PC-3 (cell line): ENCODE measurements around the gene KIAA0040. TPM values are rescaled to one million over a fixed set of nuclear protein-coding genes. Genes with fewer than 3 reads are reported as not detected.

Experiments used
- ATAC-seq: fragments of 200-7000 bp; cut with Tn5 transposase; 2 replicates; pipeline ENCODE4 v1.9.1; 2020; ENCODE audit warnings: mild to moderate bottlenecking, moderate library complexity
- BruUV-seq: library from RNA; stranded (reverse); fragments of 400-500 nt; replicated peaks from 2 replicates; lab custom pipeline; 2021; lab: Mats Ljungman, UMichigan
- CTCF ChIA-PET: fragments of 300-600 bp; sonication (Branson Sonifier 250); formaldehyde crosslinking; loops from one replicate; lab custom pipeline; 2022; ENCODE audit warnings: antibody characterized with exemption; lab: Charles Lee
- POLR2A ChIA-PET: fragments of 300-600 bp; sonication (Branson Sonifier 250); formaldehyde crosslinking; loops from one replicate; lab custom pipeline; 2022; ENCODE audit warnings: antibody characterized with exemption; ENCODE audit not compliant: unreplicated experiment; lab: Charles Lee
- DNase-seq: peaks from one replicate; pipeline ENCODE4 v3.0.0-alpha.2; 2015
- H2AFZ ChIP-seq: fragments of 300-600 bp; sonication (generic); 2 replicates; pipeline ENCODE4 v1.6.0; 2016; ENCODE audit warnings: antibody characterized with exemption, low read length
- H3F3A ChIP-seq: fragments of 300-600 bp; sonication (generic); one replicate; pipeline ENCODE4 v1.6.0; 2017; ENCODE audit warnings: antibody characterized with exemption, low read length, control low read depth, mild to moderate bottlenecking; ENCODE audit not compliant: unreplicated experiment
- H3K27ac ChIP-seq: fragments of 300-600 bp; sonication (generic); 2 replicates; pipeline ENCODE4 v1.5.1; 2016; ENCODE audit warnings: mild to moderate bottlenecking, low read length
- H3K27me3 ChIP-seq: fragments of 300-600 bp; sonication (generic); 2 replicates; pipeline ENCODE4 v1.6.1; 2016; ENCODE audit warnings: low read length, mixed read lengths
- H3K36me3 ChIP-seq: fragments of 300-600 bp; sonication (generic); 2 replicates; pipeline ENCODE4 v1.6.1; 2016; ENCODE audit warnings: low read depth, mixed run types, low read length, mixed read lengths
- H3K4me1 ChIP-seq: fragments of 300-600 bp; sonication (generic); 2 replicates; pipeline ENCODE4 v1.5.1; 2016; ENCODE audit warnings: low read length; ENCODE audit not compliant: insufficient read depth
- H3K4me2 ChIP-seq: fragments of 300-600 bp; sonication (generic); 2 replicates; pipeline ENCODE4 v1.6.0; 2016; ENCODE audit warnings: low read length
- H3K4me3 ChIP-seq: fragments of 300-600 bp; sonication (generic); 2 replicates; pipeline ENCODE4 v1.5.1; 2016; ENCODE audit warnings: mild to moderate bottlenecking, low read length, mixed read lengths
- H3K79me2 ChIP-seq: fragments of 300-600 bp; sonication (generic); 2 replicates; pipeline ENCODE4 v1.6.1; 2017; ENCODE audit warnings: low read length, mixed read lengths
- H3K9ac ChIP-seq: fragments of 300-600 bp; sonication (generic); 2 replicates; pipeline ENCODE4 v1.6.0; 2016; ENCODE audit warnings: mild to moderate bottlenecking, low read length
- H3K9me2 ChIP-seq: fragments of 300-600 bp; sonication (generic); replicated peaks from 2 replicates; pipeline ENCODE4 v1.6.1; 2016; ENCODE audit warnings: mixed run types, low read length, mixed read lengths
- H3K9me3 ChIP-seq: fragments of 300-600 bp; sonication (generic); 2 replicates; pipeline ENCODE4 v1.6.1; 2016; ENCODE audit warnings: low read length, mixed read lengths
- H4K20me1 ChIP-seq: fragments of 300-600 bp; sonication (generic); 2 replicates; pipeline ENCODE4 v1.6.1; 2016; ENCODE audit warnings: low read length, mixed read lengths
- CTCF ChIP-seq: fragments of 300-600 bp; sonication (generic); conservative IDR thresholded peaks from 2 replicates; pipeline ENCODE4 v1.5.1; 2017; ENCODE audit warnings: antibody characterized with exemption, low read depth, mild to moderate bottlenecking, low read length
- EZH2 ChIP-seq: fragments of 300-600 bp; sonication (generic); IDR thresholded peaks from one replicate; pipeline ENCODE4 v1.6.1; 2017; ENCODE audit warnings: antibody characterized with exemption, mild to moderate bottlenecking, low read length; ENCODE audit not compliant: unreplicated experiment
- EZH2phosphoT487 ChIP-seq: fragments of 300-600 bp; sonication (generic); IDR thresholded peaks from 2 replicates; pipeline ENCODE4 v1.6.1; 2018; ENCODE audit warnings: mild to moderate bottlenecking, antibody characterized with exemption, low read length, borderline replicate concordance
- intact Hi-C: fragments of 100-400 bp; cut with micrococcal nuclease; formaldehyde crosslinking; loops from 2 replicates; pipeline ENCODE4 v1.9.0; 2023
- total RNA-seq: library from RNA; depleted of rRNA; stranded (reverse); fragments of >200 nt; gene quantifications from 2 replicates; pipeline ENCODE4 v1.2.3, GENCODE V29; 2014

Gene KIAA0040
- total RNA-seq, 1 experiment from 2014 or later = 17.8 TPM

- BruUV-seq = no TSS peak
- POLR2A ChIA-PET = no interaction called here
- H3K27ac ChIP-seq = no peak overlapping the region
- H3K4me1 ChIP-seq = no peaks in the 10 kb centered on the region
- no peak overlapping the region for H3K4me3 ChIP-seq
- H3K9me3 ChIP-seq = no peaks in the 10 kb centered on the region
- H3K27me3 ChIP-seq = no peaks in the 10 kb centered on the region
- no peaks in the 10 kb centered on the region for H3K36me3 ChIP-seq
- CTCF ChIA-PET = no interaction called here
- intact Hi-C loops = no loop called here
- TF ChIP-seq EZH2 = no peak
- no peaks in the 10 kb centered on the region for H3F3A ChIP-seq
- no peaks in the 10 kb centered on the region for H3K9me2 ChIP-seq
- H3K4me2 ChIP-seq = no peak overlapping the region
- no peak for ATAC-seq
- H3K79me2 ChIP-seq = no peaks in the 10 kb centered on the region
- no peaks in the 10 kb centered on the region for H4K20me1 ChIP-seq
- H2AFZ ChIP-seq = no peak overlapping the region
- DNase-seq = no peak
- H3K9ac ChIP-seq = no peak overlapping the region
Observed at GRCh38 chr1:175126347-175126746, 66.2 kb downstream of the KIAA0040 start.

- Histone ChIP-seq H3K27ac (no peak overlapping the region), H3K79me2 (no peaks in the 10 kb centered on the region), H3K4me1 (no peaks in the 10 kb centered on the region), H3K4me2 (no peak overlapping the region), H2AFZ (no peak overlapping the region), H4K20me1 (no peaks in the 10 kb centered on the region), H3K4me3 (no peak overlapping the region), H3K36me3 (no peaks in the 10 kb centered on the region), H3K27me3 (no peaks in the 10 kb centered on the region), H3K9me2 (no peaks in the 10 kb centered on the region), H3K9ac (no peak overlapping the region), H3F3A (no peaks in the 10 kb centered on the region), H3K9me3 (no peaks in the 10 kb centered on the region)
- POLR2A ChIA-PET = no interaction called here
- DNase-seq (no peak), ATAC-seq (no peak)
- intact Hi-C loops = loop anchor here (1.0 kb wide), 1 partner anchor 96 kb away; no protein-coding TSS in a partner anchor
- TF ChIP-seq EZH2 (no peak), CTCF (no peak), EZH2phosphoT487 (no peak)
- CTCF ChIA-PET = interaction anchor here (0.6 to 1.3 kb wide), 8 partner anchors 14 to 265 kb away, joined by 3 to 37 read pairs (median 6); partner anchors contain the start of gene MRPS14
- no TSS peak for BruUV-seq
Observed at GRCh38 chr1:175124861-175125260, 67.7 kb downstream of the KIAA0040 start.

GRCh38 chr1:175120511-175120910, 72.1 kb downstream of the KIAA0040 start:
- Histone ChIP-seq H3K36me3 (no peaks in the 10 kb centered on the region), H3K27ac (no peak overlapping the region), H3K4me2 (no peak overlapping the region), H2AFZ (no peak overlapping the region), H3F3A (no peaks in the 10 kb centered on the region), H3K9me2 (no peaks in the 10 kb centered on the region), H3K4me3 (no peak overlapping the region), H3K9me3 (no peaks in the 10 kb centered on the region), H3K9ac (no peak overlapping the region), H3K4me1 (no peaks in the 10 kb centered on the region), H3K27me3 (no peaks in the 10 kb centered on the region), H3K79me2 (no peaks in the 10 kb centered on the region), H4K20me1 (no peaks in the 10 kb centered on the region)
- no TSS peak for BruUV-seq
- intact Hi-C loops = no loop called here
- ChIA-PET POLR2A (no interaction called here), CTCF (no interaction called here)
- TF ChIP-seq CTCF = no peak
- ATAC-seq (no peak), DNase-seq (no peak)
